HCT116 (cell line): ENCODE data around the gene PDE2A. TPM values are rescaled to one million over a fixed set of nuclear protein-coding genes. Genes with fewer than 3 reads are reported as not detected.

Experiments used
- ATAC-seq: fragments of 200-7000 bp; cut with Tn5 transposase; 2 replicates; pipeline ENCODE4 v1.9.1; 2020; ENCODE audit warnings: mild to moderate bottlenecking, moderate library complexity
- BruUV-seq: library from RNA; stranded (reverse); fragments of 400-500 nt; replicated peaks from 2 replicates; lab custom pipeline; 2021; lab: Mats Ljungman, UMichigan
- CTCF ChIA-PET: fragments of 300-600 bp; sonication (Branson Sonifier 250); formaldehyde crosslinking; loops from one replicate; lab custom pipeline; 2021; ENCODE audit warnings: antibody characterized with exemption; lab: Charles Lee
- POLR2A ChIA-PET: fragments of 300-600, 350-600 bp; sonication (Branson Sonifier 250); formaldehyde crosslinking; loops from one replicate; lab custom pipeline; 2021; ENCODE audit warnings: antibody characterized with exemption; lab: Charles Lee
- RAD21 ChIA-PET, 2 experiments: fragments of 300-600 bp; sonication (Branson Sonifier 250); formaldehyde crosslinking; loops; one replicate each; lab custom pipeline; 2023; ENCODE audit warnings: low total read pairs in 2 of 2; ENCODE audit not compliant: uncharacterized antibody in 2 of 2, unreplicated experiment in 2 of 2, low non-redundant PET in 1 of 2; lab: Charles Lee
- DNase-seq: peaks from one replicate; pipeline ENCODE4 v3.0.0-alpha.2; 2010; ENCODE audit warnings: low read depth, low spot score
- H2AFZ ChIP-seq: fragments of 200-600 bp; shearing (Covaris generic), sonication (generic); 2 replicates; pipeline ENCODE4 v1.6.1; 2017; ENCODE audit warnings: low read depth, mixed run types, mixed read lengths, antibody characterized with exemption, low read length; ENCODE audit not compliant: poor library complexity, severe bottlenecking
- H3K27ac ChIP-seq: 2 replicates; pipeline ENCODE4 v1.5.1; 2012; ENCODE audit warnings: low read depth, low read length
- H3K27me3 ChIP-seq: fragments of 200-600 bp; sonication (generic); 2 replicates; pipeline ENCODE4 v1.6.1; 2016; ENCODE audit warnings: mixed run types, low read length, mixed read lengths; ENCODE audit not compliant: insufficient read depth
- H3K36me3 ChIP-seq, 2 experiments: fragments of 200-500 bp in 1 of 2; fragments of 200-600 bp in 1 of 2; sonication (Bioruptor generic) in 1 of 2; sonication (generic) in 1 of 2; 2 replicates each; pipeline versions ENCODE4 v1.5.1 to v1.6.1; 2014 to 2016; ENCODE audit warnings: low read length in 2 of 2, inconsistent platforms in 1 of 2, mixed read lengths in 1 of 2, mixed run types in 1 of 2; ENCODE audit not compliant: insufficient read depth in 2 of 2, control insufficient read depth in 1 of 2
- H3K4me1 ChIP-seq, 2 experiments: fragments of 200-600 bp in 1 of 2; sonication (generic) in 1 of 2; 2 replicates each; pipeline versions ENCODE4 v1.5.1 to v1.6.1; 2012 to 2017; ENCODE audit warnings: low read length in 2 of 2, inconsistent platforms in 1 of 2, mild to moderate bottlenecking in 1 of 2, mixed read lengths in 1 of 2, mixed run types in 1 of 2, moderate library complexity in 1 of 2; ENCODE audit not compliant: insufficient read depth in 2 of 2, control insufficient read depth in 1 of 2
- H3K4me2 ChIP-seq: fragments of 200-600 bp; sonication (generic); 2 replicates; pipeline ENCODE4 v1.6.1; 2017; ENCODE audit warnings: mixed run types, low read length, mixed read lengths
- H3K4me3 ChIP-seq, 2 experiments: fragments of 200-600 bp in 1 of 2; sonication (generic) in 1 of 2; replicated peaks in 1 of 2; 2 replicates each; pipeline ENCODE4 v1.5.1; 2011 to 2016; ENCODE audit warnings: low read length in 2 of 2, control low read depth in 1 of 2, low read depth in 1 of 2, mild to moderate bottlenecking in 1 of 2, mixed read lengths in 1 of 2, mixed run types in 1 of 2
- H3K79me2 ChIP-seq: fragments of 200-600 bp; sonication (generic); 2 replicates; pipeline ENCODE4 v1.6.1; 2017; ENCODE audit warnings: mild to moderate bottlenecking, mixed run types, low read length, moderate library complexity, mixed read lengths; ENCODE audit not compliant: insufficient read depth
- H3K9ac ChIP-seq: fragments of 200-600 bp; sonication (generic); 2 replicates; pipeline ENCODE4 v1.6.1; 2016; ENCODE audit warnings: low read length, mixed read lengths
- H3K9me2 ChIP-seq: fragments of 200-600 bp; sonication (generic), shearing (Covaris generic); 2 replicates; pipeline ENCODE4 v1.6.1; 2017; ENCODE audit warnings: mixed run types, mild to moderate bottlenecking, moderate library complexity; ENCODE audit not compliant: insufficient read depth
- H3K9me3 ChIP-seq, 2 experiments: fragments of 200-500 bp in 1 of 2; fragments of 200-600 bp in 1 of 2; sonication (Bioruptor generic) in 1 of 2; sonication (generic) in 1 of 2; 2 replicates each; pipeline ENCODE4 v1.6.1; 2014 to 2017; ENCODE audit warnings: low read length in 2 of 2, mixed read lengths in 2 of 2, inconsistent platforms in 1 of 2, low read depth in 1 of 2, mild to moderate bottlenecking in 1 of 2, mixed run types in 1 of 2, moderate library complexity in 1 of 2; ENCODE audit not compliant: control insufficient read depth in 1 of 2, insufficient read depth in 1 of 2
- H4K20me1 ChIP-seq: fragments of 200-600 bp; sonication (generic), shearing (Covaris generic); 2 replicates; pipeline ENCODE4 v1.6.1; 2017; ENCODE audit warnings: mixed run types, mild to moderate bottlenecking, moderate library complexity; ENCODE audit not compliant: insufficient read depth
- EZH2 ChIP-seq: fragments of 200-600 bp; sonication (generic); IDR thresholded peaks from 2 replicates; pipeline ENCODE4 v1.6.1; 2017; ENCODE audit warnings: antibody characterized with exemption, mixed run types
- JUND ChIP-seq: IDR thresholded peaks from 2 replicates; pipeline ENCODE4 v1.6.1; 2012
- MAX ChIP-seq: IDR thresholded peaks from 2 replicates; pipeline ENCODE4 v1.6.1; 2012
- TCF7L2 ChIP-seq: IDR thresholded peaks from 2 replicates; pipeline ENCODE4 v1.7.0; 2011; ENCODE audit warnings: borderline replicate concordance, inconsistent platforms; ENCODE audit not compliant: insufficient read depth, insufficient read length; ENCODE audit errors: extremely low read depth
- ZBTB33 ChIP-seq: IDR thresholded peaks from 2 replicates; pipeline ENCODE4 v1.6.1; 2011; ENCODE audit warnings: mild to moderate bottlenecking, low read length, moderate library complexity; ENCODE audit not compliant: insufficient replicate concordance; ENCODE audit errors: extremely low read depth
- intact Hi-C: fragments of 100-400 bp; cut with micrococcal nuclease; formaldehyde crosslinking; loops from 2 replicates; pipeline ENCODE4 v1.10.0; 2022
- total RNA-seq: library from RNA; stranded (reverse); gene quantifications from one replicate; pipeline ENCODE4 v1.2.1, GENCODE V29; 2021; ENCODE audit not compliant: unreplicated experiment

Gene PDE2A
- total RNA-seq, 1 experiment from 2014 or later = 7.6 TPM

- no peak for TF ChIP-seq ZBTB33
- no peak for TF ChIP-seq JUND
Observed at GRCh38 chr11:72706579-72706978, 32.4 kb upstream of the PDE2A start (continued).

GRCh38 chr11:72705442-72706365, 31.5 kb upstream of the PDE2A start:
- peaks cover 0 to 7% of the 10 kb centered on the region in 2 experiments; a peak in 2 of 4 replicates for H3K36me3 ChIP-seq
- H3K4me3 ChIP-seq = no peak overlapping the region
- H3K9me2 ChIP-seq = no peaks in the 10 kb centered on the region
- TF ChIP-seq TCF7L2 = no peak
- TF ChIP-seq JUND = no peak
- no peak for TF ChIP-seq MAX
- no peak for TF ChIP-seq EZH2
- ChIA-PET POLR2A (no interaction called here), CTCF (no interaction called here), RAD21 (no interaction called here)
- intact Hi-C loops = no loop called here
- H3K79me2 ChIP-seq = no peaks in the 10 kb centered on the region
- H3K4me2 ChIP-seq = no peak overlapping the region
- H3K9me3 ChIP-seq = no peaks in the 10 kb centered on the region
- ATAC-seq = no peak
- no peaks in the 10 kb centered on the region for H4K20me1 ChIP-seq
- H3K9ac ChIP-seq = no peak overlapping the region
- H3K4me1 ChIP-seq = peaks cover 0 to 8% of the 10 kb centered on the region in 2 experiments; a peak in 1 of 4 replicates
- no peak overlapping the region for H3K27ac ChIP-seq
- no peak overlapping the region for H2AFZ ChIP-seq
- BruUV-seq = no TSS peak
- no peaks in the 10 kb centered on the region for H3K27me3 ChIP-seq
- DNase-seq = no peak
